Astrocyte (in vitro differentiated cells and primary cell): Measurements from ENCODE around the gene CLTCL1.

Experiments used
- EZH2 ChIP-seq: IDR thresholded peaks from 2 replicates; pipeline ENCODE4 v1.6.1; 2012; ENCODE audit warnings: mild to moderate bottlenecking, low read length, inconsistent platforms; ENCODE audit not compliant: insufficient read depth
- TF ChIP-seq, protein P1 (sequence below): IDR thresholded peaks from 2 replicates; pipeline ENCODE4 v1.5.1; 2011; ENCODE audit warnings: low read depth, mild to moderate bottlenecking, inconsistent platforms, low read length, moderate library complexity; ENCODE audit not compliant: insufficient read depth

DNA sequence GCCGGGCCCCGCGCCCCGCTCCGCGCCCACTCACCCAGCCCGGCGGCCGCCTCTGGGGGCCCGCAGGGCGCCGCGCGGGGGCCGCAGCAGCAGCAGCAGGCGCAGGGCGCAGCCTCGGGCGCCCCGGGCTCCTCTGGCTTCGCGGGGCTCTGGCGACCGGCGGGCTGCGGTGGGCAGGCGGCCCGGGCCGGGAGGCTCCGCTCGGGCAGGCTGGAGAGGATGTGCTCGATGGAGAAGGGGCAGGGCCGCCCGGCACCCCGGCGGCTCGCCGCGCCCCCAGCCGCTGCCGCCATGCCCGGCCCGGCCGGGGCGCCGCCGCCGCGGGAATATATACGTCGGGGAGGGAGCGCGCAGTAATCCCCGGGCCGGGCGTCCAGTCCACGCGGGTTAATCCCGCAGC, 141.5 kb downstream of the CLTCL1 start, which contains the start of gene GSC2:
- no peak for TF ChIP-seq EZH2
- TF ChIP-seq, protein P1, sequence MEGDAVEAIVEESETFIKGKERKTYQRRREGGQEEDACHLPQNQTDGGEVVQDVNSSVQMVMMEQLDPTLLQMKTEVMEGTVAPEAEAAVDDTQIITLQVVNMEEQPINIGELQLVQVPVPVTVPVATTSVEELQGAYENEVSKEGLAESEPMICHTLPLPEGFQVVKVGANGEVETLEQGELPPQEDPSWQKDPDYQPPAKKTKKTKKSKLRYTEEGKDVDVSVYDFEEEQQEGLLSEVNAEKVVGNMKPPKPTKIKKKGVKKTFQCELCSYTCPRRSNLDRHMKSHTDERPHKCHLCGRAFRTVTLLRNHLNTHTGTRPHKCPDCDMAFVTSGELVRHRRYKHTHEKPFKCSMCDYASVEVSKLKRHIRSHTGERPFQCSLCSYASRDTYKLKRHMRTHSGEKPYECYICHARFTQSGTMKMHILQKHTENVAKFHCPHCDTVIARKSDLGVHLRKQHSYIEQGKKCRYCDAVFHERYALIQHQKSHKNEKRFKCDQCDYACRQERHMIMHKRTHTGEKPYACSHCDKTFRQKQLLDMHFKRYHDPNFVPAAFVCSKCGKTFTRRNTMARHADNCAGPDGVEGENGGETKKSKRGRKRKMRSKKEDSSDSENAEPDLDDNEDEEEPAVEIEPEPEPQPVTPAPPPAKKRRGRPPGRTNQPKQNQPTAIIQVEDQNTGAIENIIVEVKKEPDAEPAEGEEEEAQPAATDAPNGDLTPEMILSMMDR: no peak
